H9 (cell line): ENCODE measurements around the gene PKDCC. TPM values are rescaled to one million over a fixed set of nuclear protein-coding genes. Genes with fewer than 3 reads are reported as not detected.

Source experiments
- DNase-seq: peaks from one replicate; pipeline ENCODE4 v3.0.0-alpha.2; 2017
- H2AFZ ChIP-seq: one replicate; pipeline ENCODE4 v1.6.1; 2013; ENCODE audit warnings: mild to moderate bottlenecking, low read length, control low read depth, moderate library complexity
- H2AK5ac ChIP-seq: 2 replicates; pipeline ENCODE4 v1.6.1; 2013; ENCODE audit warnings: low read length, control low read depth, mixed read lengths; ENCODE audit not compliant: insufficient read length
- H2BK120ac ChIP-seq: one replicate; pipeline ENCODE4 v1.6.1; 2013; ENCODE audit warnings: low read depth, mild to moderate bottlenecking, low read length, control low read depth, inconsistent platforms; ENCODE audit not compliant: poor library complexity, severe bottlenecking
- H2BK12ac ChIP-seq: 2 replicates; pipeline ENCODE4 v1.6.1; 2013; ENCODE audit warnings: low read length, control low read depth, mixed read lengths, low read depth; ENCODE audit not compliant: insufficient read length
- H2BK15ac ChIP-seq: 2 replicates; pipeline ENCODE4 v1.6.1; 2013; ENCODE audit warnings: low read depth, low read length, control low read depth
- H2BK20ac ChIP-seq: one replicate; pipeline ENCODE4 v1.6.1; 2013; ENCODE audit warnings: low read depth, mild to moderate bottlenecking, low read length, control low read depth, inconsistent platforms; ENCODE audit not compliant: poor library complexity, severe bottlenecking
- H2BK5ac ChIP-seq: 2 replicates; pipeline ENCODE4 v1.6.1; 2013; ENCODE audit warnings: low read length, control low read depth, mixed read lengths; ENCODE audit not compliant: insufficient read length
- H3K14ac ChIP-seq: 2 replicates; pipeline ENCODE4 v1.6.1; 2013; ENCODE audit warnings: low read length, control low read depth; ENCODE audit not compliant: insufficient read depth
- H3K18ac ChIP-seq: 2 replicates; pipeline ENCODE4 v1.6.1; 2013; ENCODE audit warnings: low read depth, mild to moderate bottlenecking, mixed read lengths, low read length, control low read depth; ENCODE audit not compliant: insufficient read length
- H3K23ac ChIP-seq: 2 replicates; pipeline ENCODE4 v1.6.1; 2013; ENCODE audit warnings: low read length, control low read depth, mixed read lengths, low read depth; ENCODE audit not compliant: insufficient read length
- H3K23me2 ChIP-seq: 2 replicates; pipeline ENCODE4 v1.6.1; 2013; ENCODE audit warnings: low read depth, mild to moderate bottlenecking, mixed read lengths, low read length, control low read depth; ENCODE audit not compliant: insufficient read length, poor library complexity, severe bottlenecking
- H3K27ac ChIP-seq: 2 replicates; pipeline ENCODE4 v1.5.1; 2013; ENCODE audit warnings: low read length, control low read depth, mixed read lengths, low read depth; ENCODE audit not compliant: insufficient read length
- H3K27me3 ChIP-seq: 2 replicates; pipeline ENCODE4 v1.6.1; 2013; ENCODE audit warnings: low read length, control low read depth, inconsistent platforms; ENCODE audit not compliant: insufficient read depth
- H3K4ac ChIP-seq: 2 replicates; pipeline ENCODE4 v1.6.1; 2013; ENCODE audit warnings: low read depth, mild to moderate bottlenecking, control low read depth, inconsistent platforms, low read length, moderate library complexity
- H3K4me1 ChIP-seq: 2 replicates; pipeline ENCODE4 v1.6.1; 2013; ENCODE audit warnings: low read length, control low read depth, inconsistent platforms; ENCODE audit not compliant: insufficient read depth
- H3K4me2 ChIP-seq: 2 replicates; pipeline ENCODE4 v1.6.1; 2013; ENCODE audit warnings: low read length, control low read depth, mixed read lengths; ENCODE audit not compliant: insufficient read length, insufficient read depth
- H3K56ac ChIP-seq: 2 replicates; pipeline ENCODE4 v1.6.1; 2013; ENCODE audit warnings: low read depth, mild to moderate bottlenecking, mixed read lengths, low read length, control low read depth; ENCODE audit not compliant: insufficient read length
- H3K79me1 ChIP-seq: 2 replicates; pipeline ENCODE4 v1.6.1; 2013; ENCODE audit warnings: low read depth, mild to moderate bottlenecking, moderate library complexity, low read length, control low read depth, inconsistent platforms; ENCODE audit not compliant: insufficient read depth, poor library complexity, severe bottlenecking
- H3K79me2 ChIP-seq: 2 replicates; pipeline ENCODE4 v1.6.1; 2013; ENCODE audit warnings: low read length, control low read depth, inconsistent platforms; ENCODE audit not compliant: insufficient read depth
- H3K9ac ChIP-seq: 2 replicates; pipeline ENCODE4 v1.6.1; 2013; ENCODE audit warnings: low read length, control low read depth, mixed read lengths; ENCODE audit not compliant: insufficient read length; ENCODE audit errors: extremely low read depth
- H3K9me3 ChIP-seq: one replicate; pipeline ENCODE4 v1.6.1; 2013; ENCODE audit warnings: low read depth, low read length, inconsistent platforms; ENCODE audit not compliant: control insufficient read depth
- H3T11ph ChIP-seq: one replicate; pipeline ENCODE4 v1.6.1; 2013; ENCODE audit warnings: mild to moderate bottlenecking, low read length, control low read depth, inconsistent platforms
- H4K20me1 ChIP-seq: one replicate; pipeline ENCODE4 v1.6.1; 2013; ENCODE audit not compliant: control insufficient read depth, insufficient read length, insufficient read depth
- H4K5ac ChIP-seq: 2 replicates; pipeline ENCODE4 v1.6.1; 2013; ENCODE audit warnings: low read depth, mild to moderate bottlenecking, mixed read lengths, low read length, control low read depth; ENCODE audit not compliant: insufficient read length
- H4K8ac ChIP-seq: replicated peaks from 2 replicates; pipeline ENCODE4 v1.6.1; 2013; ENCODE audit warnings: low read length, control low read depth, mixed read lengths, low read depth; ENCODE audit not compliant: insufficient read length
- H4K91ac ChIP-seq: 2 replicates; pipeline ENCODE4 v1.6.1; 2013; ENCODE audit warnings: low read depth, mild to moderate bottlenecking, moderate library complexity, mixed read lengths, low read length, control low read depth; ENCODE audit not compliant: insufficient read length
- H3K27ac Mint-ChIP-seq, 3 experiments: 2 replicates in 2 of 3; 3 replicates in 1 of 3; pipeline ENCODE4 v1.8.0; 2020 to 2021; ENCODE audit warnings: mixed read lengths in 3 of 3, mild to moderate bottlenecking in 1 of 3, moderate library complexity in 1 of 3
- H3K27me3 Mint-ChIP-seq: 2 replicates; pipeline ENCODE4 v1.8.0; 2021; ENCODE audit warnings: low read depth, mild to moderate bottlenecking, moderate library complexity, mixed read lengths
- H3K36me3 Mint-ChIP-seq, 3 experiments: 2 replicates in 2 of 3; 3 replicates in 1 of 3; pipeline ENCODE4 v1.8.0; 2020 to 2021; ENCODE audit warnings: low read depth in 3 of 3, mixed read lengths in 3 of 3; ENCODE audit not compliant: insufficient read depth in 1 of 3
- H3K4me1 Mint-ChIP-seq, 2 experiments: 2 replicates each; pipeline ENCODE4 v1.8.0; 2020; ENCODE audit warnings: mixed read lengths in 2 of 2
- H3K4me3 Mint-ChIP-seq, 2 experiments: 2 replicates in 1 of 2; 3 replicates in 1 of 2; pipeline ENCODE4 v1.8.0; 2020 to 2021; ENCODE audit warnings: mild to moderate bottlenecking in 2 of 2, mixed read lengths in 2 of 2, moderate library complexity in 1 of 2
- H3K9me3 Mint-ChIP-seq, 2 experiments: 2 replicates in 1 of 2; 3 replicates in 1 of 2; pipeline ENCODE4 v1.8.0; 2020; ENCODE audit warnings: mild to moderate bottlenecking in 2 of 2, mixed read lengths in 2 of 2, moderate library complexity in 1 of 2
- CTCF ChIP-seq: fragments of 200-600 bp; sonication (generic); conservative IDR thresholded peaks from 3 replicates; pipeline ENCODE4 v1.8.0; 2021; ENCODE audit warnings: antibody characterized with exemption, mild to moderate bottlenecking
- WGBS: extraction: QIAGEN DNeasy Blood & Tissue Kit; methylation state at CpG from one replicate; pipeline ENCODE4 v1.1.7; 2013; ENCODE audit warnings: missing lambda C conversion rate, low lambda C conversion rate, mixed read lengths; ENCODE audit not compliant: insufficient read length; ENCODE audit errors: extremely low coverage; 5-methylcytosine and 5-hydroxymethylcytosine counted together
- total RNA-seq: library from RNA; stranded (reverse); gene quantifications from 2 replicates; pipeline ENCODE4 v1.2.1, GENCODE V29; 2021

PKDCC gene
- total RNA-seq, 1 experiment from 2014 or later, result 134 TPM

GRCh38 chr2:42099438-42100173 lies 51.8 kb downstream of the PKDCC start:
- Histone ChIP-seq H3K79me1 (no peaks in the 10 kb centered on the region), H3K23me2 (peaks cover 9% of the 10 kb centered on the region), H2AFZ (no peak overlapping the region), H3K9ac (no peak overlapping the region), H2BK20ac (no peak overlapping the region), H3K79me2 (no peaks in the 10 kb centered on the region), H3K4ac (no peak overlapping the region), H2AK5ac (no peak overlapping the region), H3K27me3 (no peaks in the 10 kb centered on the region; the same call in 1 of the 2 replicates), H3K18ac (no peak overlapping the region), H3K9me3 (no peaks in the 10 kb centered on the region), H3K23ac (no peak overlapping the region), H4K91ac (no peak overlapping the region), H3T11ph (no peak overlapping the region), H3K4me1 (peaks cover 4% of the 10 kb centered on the region; the same call in 1 of the 2 replicates), H4K8ac (no peak overlapping the region), H3K14ac (no peak overlapping the region), H2BK120ac (no peak overlapping the region), H3K27ac (no peak overlapping the region), H2BK12ac (no peak overlapping the region), H2BK5ac (no peak overlapping the region), H3K56ac (no peak overlapping the region), H4K20me1 (no peaks in the 10 kb centered on the region), H3K4me2 (no peak overlapping the region), H4K5ac (no peak overlapping the region), H2BK15ac (no peak overlapping the region)
- peaks cover 9 to 12% of the 10 kb centered on the region in 2 experiments for H3K9me3 Mint-ChIP-seq
- H3K4me3 Mint-ChIP-seq, result no peak overlapping the region
- WGBS, result no CpG with 5 or more reads among the region's 6 CpGs
- H3K27ac Mint-ChIP-seq, result no peak overlapping the region
- H3K27me3 Mint-ChIP-seq, result peaks cover 21% of the 10 kb centered on the region
- no peak for DNase-seq
- TF ChIP-seq CTCF, result no peak
- H3K36me3 Mint-ChIP-seq, result peaks cover 3 to 7% (median 6%) of the 10 kb centered on the region in 3 experiments; a peak in 5 of 7 replicates
- peaks cover 23 to 25% of the 10 kb centered on the region in 2 experiments for H3K4me1 Mint-ChIP-seq
